HEK293 (cell line): ENCODE measurements around the gene SETD7.

ENCODE experiments used
- CTCF ChIP-seq: fragments of 450-650 bp; formaldehyde crosslinking; IDR thresholded peaks from 2 replicates; pipeline ENCODE4 v1.5.1; 2016; ENCODE audit warnings: missing biosample characterization, missing genetic modification characterization
- FEZF1 ChIP-seq: fragments of 450-650 bp; formaldehyde crosslinking; IDR thresholded peaks from 2 replicates; pipeline ENCODE4 v1.5.1; 2016; ENCODE audit warnings: missing biosample characterization, missing genetic modification characterization
- KLF10 ChIP-seq: fragments of 450-650 bp; IDR thresholded peaks from 2 replicates; pipeline ENCODE4 v1.5.1; 2018; ENCODE audit warnings: missing biosample characterization, mild to moderate bottlenecking, missing genetic modification characterization
- TCF7L2 ChIP-seq: IDR thresholded peaks from 2 replicates; pipeline ENCODE4 v1.6.1; 2011; ENCODE audit warnings: low read depth, mild to moderate bottlenecking, inconsistent platforms, low read length, moderate library complexity, borderline replicate concordance
- ZBTB20 ChIP-seq: fragments of 450-650 bp; formaldehyde crosslinking; IDR thresholded peaks from 2 replicates; pipeline ENCODE4 v1.5.1; 2016; ENCODE audit warnings: missing biosample characterization, missing genetic modification characterization
- ZBTB8A ChIP-seq: fragments of 450-650 bp; formaldehyde crosslinking; IDR thresholded peaks from 2 replicates; pipeline ENCODE4 v1.5.1; 2016; ENCODE audit warnings: missing biosample characterization, missing genetic modification characterization
- ZNF138 ChIP-seq: fragments of 450-650 bp; formaldehyde crosslinking; IDR thresholded peaks from 2 replicates; pipeline ENCODE4 v1.5.1; 2016; ENCODE audit warnings: missing biosample characterization, missing genetic modification characterization, borderline replicate concordance
- ZNF274 ChIP-seq, 2 experiments: fragments of 200-500 bp in 1 of 2; fragments of 450-650 bp in 1 of 2; sonication (Bioruptor generic) in 1 of 2; formaldehyde crosslinking in 1 of 2; IDR thresholded peaks; 2 replicates each; pipeline versions ENCODE4 v1.5.1 to v1.6.1; 2014 to 2016; ENCODE audit warnings: borderline replicate concordance in 1 of 2, inconsistent platforms in 1 of 2, low read length in 1 of 2, missing biosample characterization in 1 of 2, missing genetic modification characterization in 1 of 2
- ZNF324 ChIP-seq: fragments of 450-650 bp; formaldehyde crosslinking; IDR thresholded peaks from 2 replicates; pipeline ENCODE4 v1.5.1; 2016; ENCODE audit warnings: missing biosample characterization, missing genetic modification characterization
- ZNF513 ChIP-seq: fragments of 450-650 bp; IDR thresholded peaks from 2 replicates; pipeline ENCODE4 v1.5.1; 2018; ENCODE audit warnings: missing biosample characterization, missing genetic modification characterization
- ZNF76 ChIP-seq: fragments of 450-650 bp; formaldehyde crosslinking; IDR thresholded peaks from 2 replicates; pipeline ENCODE4; 2016; ENCODE audit warnings: low read depth, missing biosample characterization, missing genetic modification characterization, borderline replicate concordance
- ZNF792 ChIP-seq: fragments of 450-650 bp; formaldehyde crosslinking; IDR thresholded peaks from 2 replicates; pipeline ENCODE4 v1.5.1; 2016; ENCODE audit warnings: missing biosample characterization, missing genetic modification characterization
- TF ChIP-seq, protein P1 (sequence below): fragments of 450-650 bp; formaldehyde crosslinking; IDR thresholded peaks from 2 replicates; pipeline ENCODE4 v1.5.1; 2016; ENCODE audit warnings: missing biosample characterization, missing genetic modification characterization
- TF ChIP-seq, protein P2 (sequence below): fragments of 450-650 bp; formaldehyde crosslinking; conservative IDR thresholded peaks from 2 replicates; pipeline ENCODE4 v1.5.1; 2016; ENCODE audit warnings: low read depth, missing biosample characterization, missing genetic modification characterization

DNA sequence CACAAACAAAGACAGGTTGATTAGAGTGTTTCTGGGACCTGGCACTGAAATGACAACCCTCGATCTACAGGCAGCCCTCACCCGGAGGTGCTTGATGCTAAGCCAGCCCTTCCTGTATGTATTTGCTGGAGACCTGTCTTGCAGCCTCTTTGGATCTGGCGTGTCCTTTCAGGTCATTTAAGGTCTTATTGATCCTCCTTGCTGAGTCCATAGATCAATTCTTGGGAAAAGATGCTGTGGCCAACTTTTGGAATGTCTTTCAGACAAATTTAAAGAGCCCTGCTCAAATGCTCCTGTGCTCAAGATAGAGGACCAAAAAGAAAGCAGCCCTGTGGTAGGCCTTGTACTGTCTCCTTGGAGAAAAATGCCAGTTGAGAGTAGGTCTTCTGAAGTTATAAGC is 6.8 kb upstream of the SETD7 start:
- TF ChIP-seq CTCF (tag by site-specific recombination) (no peak), ZNF76 (tag by site-specific recombination) (no peak), ZNF513 (tag by site-specific recombination) (no peak), ZNF274 (IDR thresholded peaks at IDR 0.05; ENCODE audit: low read length) (no peak), ZNF274 (tag by site-specific recombination; IDR thresholded peaks at IDR 0.05; ENCODE audit: borderline replicate concordance) (no peak), ZNF138 (tag by site-specific recombination) (no peak), ZNF324 (tag by site-specific recombination) (no peak), FEZF1 (tag by site-specific recombination) (no peak), ZNF792 (tag by site-specific recombination) (no peak), ZBTB20 (tag by site-specific recombination) (no peak), TCF7L2 (no peak), KLF10 (no peak), ZBTB8A (tag by site-specific recombination) (no peak)
- TF ChIP-seq, protein P1, sequence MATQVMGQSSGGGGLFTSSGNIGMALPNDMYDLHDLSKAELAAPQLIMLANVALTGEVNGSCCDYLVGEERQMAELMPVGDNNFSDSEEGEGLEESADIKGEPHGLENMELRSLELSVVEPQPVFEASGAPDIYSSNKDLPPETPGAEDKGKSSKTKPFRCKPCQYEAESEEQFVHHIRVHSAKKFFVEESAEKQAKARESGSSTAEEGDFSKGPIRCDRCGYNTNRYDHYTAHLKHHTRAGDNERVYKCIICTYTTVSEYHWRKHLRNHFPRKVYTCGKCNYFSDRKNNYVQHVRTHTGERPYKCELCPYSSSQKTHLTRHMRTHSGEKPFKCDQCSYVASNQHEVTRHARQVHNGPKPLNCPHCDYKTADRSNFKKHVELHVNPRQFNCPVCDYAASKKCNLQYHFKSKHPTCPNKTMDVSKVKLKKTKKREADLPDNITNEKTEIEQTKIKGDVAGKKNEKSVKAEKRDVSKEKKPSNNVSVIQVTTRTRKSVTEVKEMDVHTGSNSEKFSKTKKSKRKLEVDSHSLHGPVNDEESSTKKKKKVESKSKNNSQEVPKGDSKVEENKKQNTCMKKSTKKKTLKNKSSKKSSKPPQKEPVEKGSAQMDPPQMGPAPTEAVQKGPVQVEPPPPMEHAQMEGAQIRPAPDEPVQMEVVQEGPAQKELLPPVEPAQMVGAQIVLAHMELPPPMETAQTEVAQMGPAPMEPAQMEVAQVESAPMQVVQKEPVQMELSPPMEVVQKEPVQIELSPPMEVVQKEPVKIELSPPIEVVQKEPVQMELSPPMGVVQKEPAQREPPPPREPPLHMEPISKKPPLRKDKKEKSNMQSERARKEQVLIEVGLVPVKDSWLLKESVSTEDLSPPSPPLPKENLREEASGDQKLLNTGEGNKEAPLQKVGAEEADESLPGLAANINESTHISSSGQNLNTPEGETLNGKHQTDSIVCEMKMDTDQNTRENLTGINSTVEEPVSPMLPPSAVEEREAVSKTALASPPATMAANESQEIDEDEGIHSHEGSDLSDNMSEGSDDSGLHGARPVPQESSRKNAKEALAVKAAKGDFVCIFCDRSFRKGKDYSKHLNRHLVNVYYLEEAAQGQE (tag by site-specific recombination), result no peak
- TF ChIP-seq, protein P2, sequence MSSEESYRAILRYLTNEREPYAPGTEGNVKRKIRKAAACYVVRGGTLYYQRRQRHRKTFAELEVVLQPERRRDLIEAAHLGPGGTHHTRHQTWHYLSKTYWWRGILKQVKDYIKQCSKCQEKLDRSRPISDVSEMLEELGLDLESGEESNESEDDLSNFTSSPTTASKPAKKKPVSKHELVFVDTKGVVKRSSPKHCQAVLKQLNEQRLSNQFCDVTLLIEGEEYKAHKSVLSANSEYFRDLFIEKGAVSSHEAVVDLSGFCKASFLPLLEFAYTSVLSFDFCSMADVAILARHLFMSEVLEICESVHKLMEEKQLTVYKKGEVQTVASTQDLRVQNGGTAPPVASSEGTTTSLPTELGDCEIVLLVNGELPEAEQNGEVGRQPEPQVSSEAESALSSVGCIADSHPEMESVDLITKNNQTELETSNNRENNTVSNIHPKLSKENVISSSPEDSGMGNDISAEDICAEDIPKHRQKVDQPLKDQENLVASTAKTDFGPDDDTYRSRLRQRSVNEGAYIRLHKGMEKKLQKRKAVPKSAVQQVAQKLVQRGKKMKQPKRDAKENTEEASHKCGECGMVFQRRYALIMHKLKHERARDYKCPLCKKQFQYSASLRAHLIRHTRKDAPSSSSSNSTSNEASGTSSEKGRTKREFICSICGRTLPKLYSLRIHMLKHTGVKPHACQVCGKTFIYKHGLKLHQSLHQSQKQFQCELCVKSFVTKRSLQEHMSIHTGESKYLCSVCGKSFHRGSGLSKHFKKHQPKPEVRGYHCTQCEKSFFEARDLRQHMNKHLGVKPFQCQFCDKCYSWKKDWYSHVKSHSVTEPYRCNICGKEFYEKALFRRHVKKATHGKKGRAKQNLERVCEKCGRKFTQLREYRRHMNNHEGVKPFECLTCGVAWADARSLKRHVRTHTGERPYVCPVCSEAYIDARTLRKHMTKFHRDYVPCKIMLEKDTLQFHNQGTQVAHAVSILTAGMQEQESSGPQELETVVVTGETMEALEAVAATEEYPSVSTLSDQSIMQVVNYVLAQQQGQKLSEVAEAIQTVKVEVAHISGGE (tag by site-specific recombination), result no peak
